Subcutaneous adipose tissue (tissue), 4 donors: ENCODE measurements around the gene FYN. TPM values are rescaled to one million over a fixed set of nuclear protein-coding genes. Genes with fewer than 3 reads are reported as not detected.

Source experiments
- CTCF ChIP-seq: fragments of 450-650 bp; IDR thresholded peaks from one replicate; pipeline ENCODE4 v1.5.1; 2016; ENCODE audit warnings: low read depth, mild to moderate bottlenecking, control low read depth, antibody characterized with exemption, moderate library complexity
- total RNA-seq, 4 donors: library from RNA; depleted of rRNA; stranded (reverse); fragments of >200 nt; gene quantifications; one replicate each; pipeline ENCODE4 v1.1.0, GENCODE V29; 2016

FYN gene
- total RNA-seq, 4 donors from 2014 or later: 185 to 279 (median 252) TPM

DNA sequence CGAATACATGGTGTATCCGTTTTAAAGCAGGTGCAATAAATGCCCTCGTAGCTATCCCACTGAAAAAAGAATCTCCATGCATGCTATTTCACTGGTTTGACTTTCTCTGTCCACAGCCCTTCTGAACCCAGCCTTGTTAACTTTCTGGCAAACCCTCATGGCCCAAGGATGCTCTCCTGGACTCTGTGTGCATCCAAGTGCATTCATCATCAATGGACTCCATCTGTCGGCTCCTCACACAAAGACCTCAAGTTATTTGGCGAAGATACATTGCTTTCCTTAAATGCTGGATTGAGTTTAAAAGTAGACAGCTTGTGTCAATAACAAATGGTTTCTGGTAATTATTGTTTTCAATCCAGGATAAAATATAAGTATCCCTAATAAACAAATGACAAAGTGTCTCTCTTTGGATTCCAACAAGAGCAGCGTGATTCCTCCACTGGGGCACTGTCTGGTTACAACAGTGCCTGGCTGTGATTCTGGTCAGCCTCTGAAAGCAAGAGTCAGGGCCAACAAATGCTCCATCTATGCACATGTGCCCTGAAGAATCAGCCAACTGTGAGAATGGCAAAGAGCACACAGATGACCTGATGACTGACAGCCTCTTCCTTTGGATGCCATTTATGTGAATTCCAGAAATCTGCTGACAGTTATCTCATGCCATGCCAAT lies 55.7 kb downstream of the FYN start:
- TF ChIP-seq CTCF: no peak

DNA sequence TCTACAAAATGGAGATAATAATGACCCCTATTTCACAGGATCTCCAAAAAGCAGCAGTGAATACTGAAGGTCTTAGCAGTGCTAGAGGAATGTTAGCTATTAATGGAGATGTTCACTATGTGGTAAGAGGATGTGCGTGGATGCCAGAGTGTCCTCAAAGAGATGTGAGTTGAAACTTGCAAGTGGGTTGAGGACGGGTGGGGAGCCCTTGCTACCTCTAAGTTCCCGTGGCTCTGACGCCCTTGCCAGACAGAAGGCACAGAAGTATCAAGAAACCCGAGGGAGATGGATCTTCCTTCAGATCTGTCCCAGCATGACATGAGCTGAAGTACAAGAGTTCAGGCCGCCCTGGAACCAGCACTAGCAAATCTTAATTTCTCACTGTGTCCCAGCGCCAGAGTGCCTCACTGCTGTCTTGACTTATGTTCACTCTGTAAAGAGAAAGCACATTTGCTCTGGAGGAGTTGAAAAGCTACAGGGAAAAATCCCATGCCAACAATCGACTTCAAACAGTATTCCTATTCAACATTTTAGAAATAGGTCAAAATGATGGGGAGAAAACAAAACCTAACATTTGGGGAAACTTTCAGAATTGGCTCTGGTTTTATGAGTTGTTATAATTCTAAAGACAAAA lies 59.5 kb downstream of the FYN start:
- no peak for TF ChIP-seq CTCF

- TF ChIP-seq CTCF: no peak
These were observed 60.0 kb downstream of the FYN start for GRCh38 chr6:111813237-111813636.

- no peak for TF ChIP-seq CTCF
These were observed 60.9 kb downstream of the FYN start for GRCh38 chr6:111812060-111813038.

GRCh38 chr6:111810294-111811131 lies 62.7 kb downstream of the FYN start:
- TF ChIP-seq CTCF: no peak

GRCh38 chr6:111809766-111810165 lies 63.5 kb downstream of the FYN start:
- TF ChIP-seq CTCF: no peak
